Fibroblast of mammary gland (primary cell): ENCODE results near the gene SPACDR.
"Not testable (repeated sequence)": the region's sequence is repeated elsewhere in the genome, so short reads cannot be mapped to it uniquely, and the experiment has no call there.

Source experiments
- DNase-seq: peaks from one replicate; pipeline ENCODE4 v3.0.0-alpha.2; 2010; ENCODE audit warnings: low read depth
- H3K4me3 ChIP-seq: 2 replicates; pipeline ENCODE4 v1.5.1; 2011; ENCODE audit warnings: low read depth, mild to moderate bottlenecking, low read length, moderate library complexity; ENCODE audit not compliant: control insufficient read depth
- CTCF ChIP-seq: conservative IDR thresholded peaks from 2 replicates; pipeline ENCODE4 v1.5.1; 2011; ENCODE audit warnings: low read depth, low read length, inconsistent platforms; ENCODE audit not compliant: control insufficient read depth, insufficient read depth

SPACDR gene, protein sequence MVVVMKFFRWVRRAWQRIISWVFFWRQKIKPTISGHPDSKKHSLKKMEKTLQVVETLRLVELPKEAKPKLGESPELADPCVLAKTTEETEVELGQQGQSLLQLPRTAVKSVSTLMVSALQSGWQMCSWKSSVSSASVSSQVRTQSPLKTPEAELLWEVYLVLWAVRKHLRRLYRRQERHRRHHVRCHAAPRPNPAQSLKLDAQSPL

DNA sequence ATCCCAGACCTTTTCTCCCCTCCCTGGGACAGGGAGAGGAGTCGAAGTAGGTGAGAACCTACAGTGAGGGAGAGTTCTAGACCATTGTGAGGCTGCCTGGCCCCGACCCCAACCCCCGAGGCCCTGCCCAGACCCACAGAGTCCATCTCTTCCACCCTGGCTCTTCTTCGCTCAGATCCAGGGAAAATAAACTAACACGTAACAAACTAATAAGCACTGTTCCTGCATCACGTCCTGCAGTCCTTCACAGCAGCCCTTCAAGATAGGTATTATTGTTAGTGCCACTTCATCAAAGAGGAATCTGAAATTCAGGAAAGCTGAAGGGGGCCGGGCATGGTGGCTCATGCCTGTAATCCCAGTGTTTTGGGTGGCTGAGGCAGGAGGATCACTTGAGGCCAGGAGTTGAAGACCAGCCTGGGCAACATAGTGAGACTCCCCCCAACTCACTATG, at the start of gene SPACDR:
Gene SPACDR (minus strand): TSS at position 51 of the 451 bp plus-strand sequence. CDS start 235 bp downstream, outside the sequence.
- H3K4me3 ChIP-seq: no peak within 1 kb of the TSS
- no peak for DNase-seq
- TF ChIP-seq CTCF: no peak

DNA sequence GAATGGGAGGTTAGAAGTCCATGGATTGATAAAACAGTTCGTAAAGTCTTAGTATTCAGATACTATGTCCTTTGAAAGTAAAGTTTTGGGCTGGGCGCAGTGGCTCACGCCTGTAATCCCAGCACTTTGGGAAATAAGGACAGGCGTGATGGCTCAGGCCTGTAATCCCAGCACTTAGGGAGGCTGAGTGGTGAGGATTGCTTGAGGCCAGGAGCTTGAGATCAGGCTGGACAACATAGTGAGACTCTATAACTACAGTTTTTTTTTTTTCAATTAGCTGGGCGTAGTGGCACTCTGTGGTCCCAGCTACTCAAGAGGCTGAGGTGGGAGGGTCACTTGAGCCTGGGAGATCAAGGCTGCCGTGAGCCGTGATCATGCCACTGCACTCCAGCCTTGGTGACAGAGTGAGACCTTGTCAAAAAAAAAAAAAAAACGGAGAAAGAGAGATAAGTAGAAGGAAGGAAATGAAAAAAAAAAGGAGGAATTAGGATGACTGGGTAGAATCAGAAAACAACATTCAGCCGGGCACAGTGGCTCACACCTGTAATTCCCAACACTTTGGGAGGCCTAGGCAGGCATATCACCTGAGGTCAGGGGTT, 49.3 kb upstream of the SPACDR start:
- TF ChIP-seq CTCF: no peak
- no peak overlapping the region for H3K4me3 ChIP-seq
- DNase-seq: no peak

- no peak for DNase-seq
- no peak for TF ChIP-seq CTCF
- no peak overlapping the region for H3K4me3 ChIP-seq
Measured at GRCh38 chr7:100510437-100511239, 46.6 kb upstream of the SPACDR start.

DNA sequence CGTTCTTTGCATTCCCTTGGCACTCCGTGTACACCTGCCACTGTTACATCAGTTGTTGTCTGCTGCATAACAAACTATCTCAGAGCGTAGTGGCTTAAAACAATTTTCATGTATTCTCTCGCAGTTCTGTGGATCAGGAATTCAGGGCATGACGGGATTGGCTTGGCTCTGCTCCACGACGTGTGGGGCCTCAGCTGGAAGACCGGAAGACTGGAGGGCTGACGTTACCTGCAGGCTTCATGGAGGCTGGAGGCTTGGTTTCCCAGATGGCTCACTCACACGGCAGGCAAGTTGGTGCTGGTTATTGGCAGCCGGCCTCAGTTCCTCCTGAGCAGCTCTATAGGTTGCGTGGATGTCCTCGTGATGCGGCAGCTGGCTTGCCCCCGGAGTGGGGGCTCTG, 45.2 kb upstream of the SPACDR start:
- peak; percentile 83 for DNase-seq
- TF ChIP-seq CTCF: no peak
- no peak overlapping the region for H3K4me3 ChIP-seq

- no peak for TF ChIP-seq CTCF
- DNase-seq: no peak
- H3K4me3 ChIP-seq: no peak overlapping the region
Measured at GRCh38 chr7:100506356-100506923, 42.4 kb upstream of the SPACDR start.

DNA sequence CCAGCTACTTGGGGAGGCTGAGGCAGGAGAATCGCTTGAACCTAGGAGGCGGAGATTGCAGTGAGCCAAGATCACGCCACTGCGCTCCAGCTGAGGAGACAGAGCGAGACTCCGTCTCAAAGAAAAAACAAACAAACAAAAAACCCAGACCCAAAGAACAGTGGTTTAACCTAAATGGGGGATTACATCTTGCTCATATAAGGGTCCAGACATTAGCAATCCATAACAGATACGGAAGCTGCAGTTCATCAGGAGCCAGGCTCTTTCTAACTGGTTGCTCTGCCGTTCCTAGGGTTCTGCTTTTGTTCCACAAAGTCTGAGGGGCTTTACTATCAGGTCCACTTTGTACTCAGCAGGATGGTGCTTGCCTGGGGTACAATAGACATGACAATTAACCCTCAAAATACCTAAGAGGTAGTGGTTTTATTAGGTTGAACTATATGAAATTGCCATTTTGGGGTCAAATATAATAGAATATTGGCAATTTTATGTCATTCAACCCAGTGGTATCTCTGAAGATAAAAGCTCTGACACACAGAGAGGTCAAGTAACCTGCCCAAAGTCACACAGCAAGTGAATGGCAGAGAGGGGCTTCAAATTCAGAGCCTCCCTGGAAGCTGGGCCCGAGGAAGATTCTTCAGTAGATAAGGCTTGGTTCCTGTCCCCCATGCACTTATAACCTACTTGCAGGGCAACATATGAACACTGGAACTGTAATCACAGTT, 41.0 kb upstream of the SPACDR start:
- no peak for TF ChIP-seq CTCF
- DNase-seq: no peak

GRCh38 chr7:100504031-100504430, 40.0 kb upstream of the SPACDR start:
- H3K4me3 ChIP-seq, DNase-seq: not testable (repeated sequence)

More for the DNA sequence above, 41.0 kb upstream of the SPACDR start:
- no peak overlapping the region for H3K4me3 ChIP-seq

DNA sequence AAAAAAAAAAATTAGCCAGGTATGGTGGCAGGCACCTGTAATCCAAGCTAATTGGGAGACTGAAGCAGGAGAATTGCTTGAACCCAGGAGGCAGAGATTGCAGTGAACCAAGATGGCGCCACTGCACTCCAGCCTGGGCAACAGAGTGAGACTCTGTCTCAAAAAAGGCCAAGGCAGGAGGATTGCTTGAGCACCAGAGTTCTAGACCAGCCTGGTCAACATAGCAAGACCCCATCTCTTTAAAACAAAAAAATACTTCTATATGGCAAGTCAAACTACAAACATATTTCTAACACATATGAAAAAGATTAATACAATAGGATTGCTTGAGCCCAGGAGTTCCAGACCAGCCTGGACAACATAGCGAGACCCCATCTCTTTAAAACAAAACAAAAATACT, 36.7 kb upstream of the SPACDR start:
- not testable (repeated sequence) for H3K4me3 ChIP-seq, DNase-seq
